GM10266 (cell line): ENCODE data around the gene PHGDH.

ENCODE experiments used
- DNase-seq: peaks from one replicate; pipeline ENCODE4 v3.0.0; 2012; ENCODE audit errors: extremely low spot score
- CTCF ChIP-seq: IDR thresholded peaks from 2 replicates; pipeline ENCODE4 v1.5.1; 2012; ENCODE audit warnings: mild to moderate bottlenecking, low read depth; ENCODE audit not compliant: control insufficient read depth, insufficient read depth; ENCODE audit errors: missing control alignments

Gene PHGDH

GRCh38 chr1:119744598-119744942 is 32.8 kb downstream of the PHGDH start:
- no peak for DNase-seq
- no peak for TF ChIP-seq CTCF

GRCh38 chr1:119745034-119745433 is 33.3 kb downstream of the PHGDH start:
- no peak for TF ChIP-seq CTCF
- no peak for DNase-seq

- no peak for DNase-seq
- no peak for TF ChIP-seq CTCF
Observed at GRCh38 chr1:119747451-119747850, 35.7 kb downstream of the PHGDH start.

- no peak for TF ChIP-seq CTCF
- no peak for DNase-seq
Observed at GRCh38 chr1:119748040-119748439, 36.3 kb downstream of the PHGDH start.

GRCh38 chr1:119752592-119752991 is 40.9 kb downstream of the PHGDH start:
- TF ChIP-seq CTCF: no peak

GRCh38 chr1:119758584-119758983 is 46.9 kb downstream of the PHGDH start:
- TF ChIP-seq CTCF: no peak

More at GRCh38 chr1:119752592-119752991, 40.9 kb downstream of the PHGDH start:
- DNase-seq: no peak

GRCh38 chr1:119762409-119762808 is 50.7 kb downstream of the PHGDH start:
- TF ChIP-seq CTCF: no peak
- DNase-seq: no peak

More at GRCh38 chr1:119758584-119758983, 46.9 kb downstream of the PHGDH start:
- DNase-seq: no peak

- no peak for TF ChIP-seq CTCF
- no peak for DNase-seq
Observed at GRCh38 chr1:119762953-119763352, 51.2 kb downstream of the PHGDH start.
